K562 (cell line): ENCODE results near the gene PRR7. TPM values are rescaled to one million over a fixed set of nuclear protein-coding genes. Genes with fewer than 3 reads are reported as not detected.
A peak's percentile ranks its signal among the peaks of the same experiment; 100 is the strongest.

ENCODE experiments used
- FUS ChIP-seq: fragments of 200-400 bp; formaldehyde crosslinking; optimal IDR thresholded peaks from 2 replicates; pipeline ENCODE3; 2017; ENCODE audit warnings: low read depth, low read length
- MEF2D ChIP-seq: conservative IDR thresholded peaks from 2 replicates; pipeline ENCODE4 v1.6.1; 2016; ENCODE audit warnings: low read depth, missing genetic modification characterization, missing compliant biosample characterization
- NCOA6 ChIP-seq: fragments of 450-650 bp; IDR thresholded peaks from 2 replicates; pipeline ENCODE4 v1.6.1; 2017; ENCODE audit warnings: mild to moderate bottlenecking
- RAD51 ChIP-seq: fragments of 450-650 bp; IDR thresholded peaks from 2 replicates; pipeline ENCODE4 v1.7.1; 2016; ENCODE audit warnings: low read depth, mild to moderate bottlenecking, borderline replicate concordance
- TEAD2 ChIP-seq: fragments of 450-650 bp; IDR thresholded peaks from 2 replicates; pipeline ENCODE4 v1.6.1; 2016; ENCODE audit warnings: missing genetic modification characterization, control low read depth, missing compliant biosample characterization
- ZFX ChIP-seq: sonication (generic); formaldehyde crosslinking; IDR thresholded peaks from 2 replicates; pipeline ENCODE4 v1.8.0; 2022; ENCODE audit warnings: mild to moderate bottlenecking, missing genetic modification reagents, moderate library complexity
- ZNF140 ChIP-seq: fragments of 250-450 bp; sonication (Bioruptor Pico); IDR thresholded peaks from 2 replicates; pipeline ENCODE4 v1.8.0; 2021; ENCODE audit warnings: moderate library complexity, mild to moderate bottlenecking, inconsistent platforms
- ZNF217 ChIP-seq: sonication (generic); formaldehyde crosslinking; IDR thresholded peaks from 2 replicates; pipeline ENCODE4 v1.8.0; 2022; ENCODE audit warnings: mild to moderate bottlenecking, missing genetic modification reagents
- ZNF282 ChIP-seq: sonication (generic); formaldehyde crosslinking; IDR thresholded peaks from 2 replicates; pipeline ENCODE4 v1.8.1; 2023; ENCODE audit warnings: missing genetic modification reagents
- ZNF668 ChIP-seq: fragments of 250-450 bp; sonication (Bioruptor Pico); IDR thresholded peaks from 2 replicates; pipeline ENCODE4 v1.8.0; 2022; ENCODE audit warnings: mild to moderate bottlenecking, inconsistent platforms
- polyA plus RNA-seq, 8 experiments: library from polyadenylated mRNA; depleted of rRNA in 4 of 8; stranded (reverse) in 5 of 8; unstranded in 3 of 8; fragments of >200 nt; fragmentation: Nextera tagmentation in 2 of 8; fragmentation: Illumina TruSeq in 1 of 8; extraction: Ambion mirVana in 2 of 8; extraction: Trizol in 1 of 8; gene quantifications; 2 replicates each; pipeline versions ENCODE4 v1.2.1 to v1.2.3, GENCODE V29; 2011 to 2014; ENCODE audit warnings: inconsistent platforms in 1 of 8, missing spikeins in 1 of 8
- total RNA-seq, 7 experiments: library from RNA; depleted of rRNA in 6 of 7; stranded (reverse); fragments of >200 nt in 6 of 7; fragmentation: Illumina TruSeq in 2 of 7; extraction: Trizol in 2 of 7; gene quantifications; 2 replicates each; pipeline versions ENCODE4 v1.2.1 to v1.2.3, GENCODE V29; 2011 to 2021; ENCODE audit warnings: low replicate concordance in 1 of 7
- TF ChIP-seq, protein P1 (sequence below): fragments of 200-800 bp; sonication (Bioruptor generic); IDR thresholded peaks from 2 replicates; pipeline ENCODE4 v1.6.1; 2017; ENCODE audit warnings: missing genetic modification characterization, missing compliant biosample characterization
- TF ChIP-seq, protein P2 (sequence below): fragments of 250-450 bp; sonication (Bioruptor Pico); IDR thresholded peaks from 2 replicates; pipeline ENCODE4 v1.4.0; 2020
- TF ChIP-seq, protein P3 (sequence below): fragments of 450-650 bp; IDR thresholded peaks from 2 replicates; pipeline ENCODE4 v1.6.1; 2017; ENCODE audit warnings: antibody characterized with exemption
- TF ChIP-seq, protein P4 (sequence below): IDR thresholded peaks from 3 replicates; pipeline ENCODE4 v1.6.1; 2011; ENCODE audit warnings: borderline replicate concordance, mild to moderate bottlenecking, moderate library complexity; ENCODE audit not compliant: insufficient read length; ENCODE audit errors: extremely low read depth
- TF ChIP-seq, protein P5 (sequence below): fragments of 250-450 bp; sonication (Bioruptor Pico); IDR thresholded peaks from 2 replicates; pipeline ENCODE4 v1.8.0; 2021; ENCODE audit warnings: borderline replicate concordance, mild to moderate bottlenecking, moderate library complexity; ENCODE audit not compliant: poor library complexity, severe bottlenecking

The PRR7 gene
- total and polyA plus RNA-seq, 9 of the 15 experiments (the other 6 are each of a cell fraction or from before 2014, with no cell fraction given): 0.80 to 11.3 (median 10.4) TPM; not detected in 4

DNA sequence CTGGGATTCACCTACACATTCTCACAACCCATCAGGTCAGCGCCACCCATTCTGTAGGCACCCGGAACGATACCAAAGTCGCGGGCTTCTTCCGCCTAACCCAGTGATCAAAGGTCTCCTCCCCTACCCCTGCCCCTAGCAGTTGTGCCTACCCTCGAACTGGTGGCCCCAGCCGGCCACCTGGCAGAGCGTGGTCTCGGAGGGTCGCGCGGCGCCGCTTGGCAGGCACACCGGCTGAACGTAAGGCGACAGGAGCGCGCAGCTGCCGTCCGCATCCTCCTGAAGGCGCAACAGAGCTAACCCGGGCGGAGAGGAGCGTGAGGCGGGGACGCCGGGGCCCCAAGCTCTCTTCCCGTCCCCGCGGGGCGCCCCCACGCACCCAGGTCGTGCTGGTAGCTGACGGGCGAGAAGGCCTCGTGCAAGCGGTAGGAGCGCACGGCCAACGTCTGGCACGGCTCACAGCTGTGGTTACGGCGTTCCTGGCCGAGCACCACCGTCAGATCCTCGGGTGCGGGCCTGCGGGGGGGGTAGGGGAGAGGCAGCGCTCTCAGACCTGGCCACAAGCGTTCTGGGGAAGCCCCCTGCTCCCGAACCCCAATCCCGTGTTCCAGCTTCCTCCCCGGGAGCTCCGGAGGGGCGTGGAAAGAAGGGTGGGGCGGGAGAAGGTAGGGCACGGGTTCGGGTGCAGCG is 43.4 kb upstream of the PRR7 start (continued):
- no peak; the same call in 1 of the 2 replicates for TF ChIP-seq ZNF282
- TF ChIP-seq MEF2D (tag): no peak
- TF ChIP-seq, protein P1, sequence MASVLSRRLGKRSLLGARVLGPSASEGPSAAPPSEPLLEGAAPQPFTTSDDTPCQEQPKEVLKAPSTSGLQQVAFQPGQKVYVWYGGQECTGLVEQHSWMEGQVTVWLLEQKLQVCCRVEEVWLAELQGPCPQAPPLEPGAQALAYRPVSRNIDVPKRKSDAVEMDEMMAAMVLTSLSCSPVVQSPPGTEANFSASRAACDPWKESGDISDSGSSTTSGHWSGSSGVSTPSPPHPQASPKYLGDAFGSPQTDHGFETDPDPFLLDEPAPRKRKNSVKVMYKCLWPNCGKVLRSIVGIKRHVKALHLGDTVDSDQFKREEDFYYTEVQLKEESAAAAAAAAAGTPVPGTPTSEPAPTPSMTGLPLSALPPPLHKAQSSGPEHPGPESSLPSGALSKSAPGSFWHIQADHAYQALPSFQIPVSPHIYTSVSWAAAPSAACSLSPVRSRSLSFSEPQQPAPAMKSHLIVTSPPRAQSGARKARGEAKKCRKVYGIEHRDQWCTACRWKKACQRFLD: no peak
- TF ChIP-seq ZFX: peak; percentile 61
- TF ChIP-seq, protein P2, sequence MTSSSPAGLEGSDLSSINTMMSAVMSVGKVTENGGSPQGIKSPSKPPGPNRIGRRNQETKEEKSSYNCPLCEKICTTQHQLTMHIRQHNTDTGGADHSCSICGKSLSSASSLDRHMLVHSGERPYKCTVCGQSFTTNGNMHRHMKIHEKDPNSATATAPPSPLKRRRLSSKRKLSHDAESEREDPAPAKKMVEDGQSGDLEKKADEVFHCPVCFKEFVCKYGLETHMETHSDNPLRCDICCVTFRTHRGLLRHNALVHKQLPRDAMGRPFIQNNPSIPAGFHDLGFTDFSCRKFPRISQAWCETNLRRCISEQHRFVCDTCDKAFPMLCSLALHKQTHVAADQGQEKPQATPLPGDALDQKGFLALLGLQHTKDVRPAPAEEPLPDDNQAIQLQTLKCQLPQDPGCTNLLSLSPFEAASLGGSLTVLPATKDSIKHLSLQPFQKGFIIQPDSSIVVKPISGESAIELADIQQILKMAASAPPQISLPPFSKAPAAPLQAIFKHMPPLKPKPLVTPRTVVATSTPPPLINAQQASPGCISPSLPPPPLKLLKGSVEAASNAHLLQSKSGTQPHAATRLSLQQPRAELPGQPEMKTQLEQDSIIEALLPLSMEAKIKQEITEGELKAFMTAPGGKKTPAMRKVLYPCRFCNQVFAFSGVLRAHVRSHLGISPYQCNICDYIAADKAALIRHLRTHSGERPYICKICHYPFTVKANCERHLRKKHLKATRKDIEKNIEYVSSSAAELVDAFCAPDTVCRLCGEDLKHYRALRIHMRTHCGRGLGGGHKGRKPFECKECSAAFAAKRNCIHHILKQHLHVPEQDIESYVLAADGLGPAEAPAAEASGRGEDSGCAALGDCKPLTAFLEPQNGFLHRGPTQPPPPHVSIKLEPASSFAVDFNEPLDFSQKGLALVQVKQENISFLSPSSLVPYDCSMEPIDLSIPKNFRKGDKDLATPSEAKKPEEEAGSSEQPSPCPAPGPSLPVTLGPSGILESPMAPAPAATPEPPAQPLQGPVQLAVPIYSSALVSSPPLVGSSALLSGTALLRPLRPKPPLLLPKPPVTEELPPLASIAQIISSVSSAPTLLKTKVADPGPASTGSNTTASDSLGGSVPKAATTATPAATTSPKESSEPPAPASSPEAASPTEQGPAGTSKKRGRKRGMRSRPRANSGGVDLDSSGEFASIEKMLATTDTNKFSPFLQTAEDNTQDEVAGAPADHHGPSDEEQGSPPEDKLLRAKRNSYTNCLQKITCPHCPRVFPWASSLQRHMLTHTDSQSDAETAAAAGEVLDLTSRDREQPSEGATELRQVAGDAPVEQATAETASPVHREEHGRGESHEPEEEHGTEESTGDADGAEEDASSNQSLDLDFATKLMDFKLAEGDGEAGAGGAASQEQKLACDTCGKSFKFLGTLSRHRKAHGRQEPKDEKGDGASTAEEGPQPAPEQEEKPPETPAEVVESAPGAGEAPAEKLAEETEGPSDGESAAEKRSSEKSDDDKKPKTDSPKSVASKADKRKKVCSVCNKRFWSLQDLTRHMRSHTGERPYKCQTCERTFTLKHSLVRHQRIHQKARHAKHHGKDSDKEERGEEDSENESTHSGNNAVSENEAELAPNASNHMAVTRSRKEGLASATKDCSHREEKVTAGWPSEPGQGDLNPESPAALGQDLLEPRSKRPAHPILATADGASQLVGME (CRISPR knock-in tag): no peak
- TF ChIP-seq NCOA6: no peak
- TF ChIP-seq FUS: no peak
- TF ChIP-seq, protein P3, sequence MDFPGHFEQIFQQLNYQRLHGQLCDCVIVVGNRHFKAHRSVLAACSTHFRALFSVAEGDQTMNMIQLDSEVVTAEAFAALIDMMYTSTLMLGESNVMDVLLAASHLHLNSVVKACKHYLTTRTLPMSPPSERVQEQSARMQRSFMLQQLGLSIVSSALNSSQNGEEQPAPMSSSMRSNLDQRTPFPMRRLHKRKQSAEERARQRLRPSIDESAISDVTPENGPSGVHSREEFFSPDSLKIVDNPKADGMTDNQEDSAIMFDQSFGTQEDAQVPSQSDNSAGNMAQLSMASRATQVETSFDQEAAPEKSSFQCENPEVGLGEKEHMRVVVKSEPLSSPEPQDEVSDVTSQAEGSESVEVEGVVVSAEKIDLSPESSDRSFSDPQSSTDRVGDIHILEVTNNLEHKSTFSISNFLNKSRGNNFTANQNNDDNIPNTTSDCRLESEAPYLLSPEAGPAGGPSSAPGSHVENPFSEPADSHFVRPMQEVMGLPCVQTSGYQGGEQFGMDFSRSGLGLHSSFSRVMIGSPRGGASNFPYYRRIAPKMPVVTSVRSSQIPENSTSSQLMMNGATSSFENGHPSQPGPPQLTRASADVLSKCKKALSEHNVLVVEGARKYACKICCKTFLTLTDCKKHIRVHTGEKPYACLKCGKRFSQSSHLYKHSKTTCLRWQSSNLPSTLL: no peak
- TF ChIP-seq TEAD2 (tag): no peak
- TF ChIP-seq RAD51: no peak
- TF ChIP-seq ZNF217 (CRISPR knock-in tag): no peak
- TF ChIP-seq ZNF140 (CRISPR knock-in tag): no peak
- TF ChIP-seq, protein P4, sequence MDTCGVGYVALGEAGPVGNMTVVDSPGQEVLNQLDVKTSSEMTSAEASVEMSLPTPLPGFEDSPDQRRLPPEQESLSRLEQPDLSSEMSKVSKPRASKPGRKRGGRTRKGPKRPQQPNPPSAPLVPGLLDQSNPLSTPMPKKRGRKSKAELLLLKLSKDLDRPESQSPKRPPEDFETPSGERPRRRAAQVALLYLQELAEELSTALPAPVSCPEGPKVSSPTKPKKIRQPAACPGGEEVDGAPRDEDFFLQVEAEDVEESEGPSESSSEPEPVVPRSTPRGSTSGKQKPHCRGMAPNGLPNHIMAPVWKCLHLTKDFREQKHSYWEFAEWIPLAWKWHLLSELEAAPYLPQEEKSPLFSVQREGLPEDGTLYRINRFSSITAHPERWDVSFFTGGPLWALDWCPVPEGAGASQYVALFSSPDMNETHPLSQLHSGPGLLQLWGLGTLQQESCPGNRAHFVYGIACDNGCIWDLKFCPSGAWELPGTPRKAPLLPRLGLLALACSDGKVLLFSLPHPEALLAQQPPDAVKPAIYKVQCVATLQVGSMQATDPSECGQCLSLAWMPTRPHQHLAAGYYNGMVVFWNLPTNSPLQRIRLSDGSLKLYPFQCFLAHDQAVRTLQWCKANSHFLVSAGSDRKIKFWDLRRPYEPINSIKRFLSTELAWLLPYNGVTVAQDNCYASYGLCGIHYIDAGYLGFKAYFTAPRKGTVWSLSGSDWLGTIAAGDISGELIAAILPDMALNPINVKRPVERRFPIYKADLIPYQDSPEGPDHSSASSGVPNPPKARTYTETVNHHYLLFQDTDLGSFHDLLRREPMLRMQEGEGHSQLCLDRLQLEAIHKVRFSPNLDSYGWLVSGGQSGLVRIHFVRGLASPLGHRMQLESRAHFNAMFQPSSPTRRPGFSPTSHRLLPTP: no peak
- TF ChIP-seq, protein P5, sequence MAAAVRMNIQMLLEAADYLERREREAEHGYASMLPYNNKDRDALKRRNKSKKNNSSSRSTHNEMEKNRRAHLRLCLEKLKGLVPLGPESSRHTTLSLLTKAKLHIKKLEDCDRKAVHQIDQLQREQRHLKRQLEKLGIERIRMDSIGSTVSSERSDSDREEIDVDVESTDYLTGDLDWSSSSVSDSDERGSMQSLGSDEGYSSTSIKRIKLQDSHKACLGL (CRISPR knock-in tag): no peak
- TF ChIP-seq ZNF668 (CRISPR knock-in tag): no peak
